Measurements from ENCODE around the gene WDR74.
"Not testable (repeated sequence)": the region's sequence is repeated elsewhere in the genome, so short reads cannot be mapped to it uniquely, and the experiment has no call there.

Gene WDR74

GRCh38 chr11:62839050-62839945 lies at the start of gene WDR74:
Gene WDR74, minus strand, starts transcription at chr11:62839590. Its CDS starts 20 bp downstream, at chr11:62839570.
- peak; percentile 86 for DNase-seq

GRCh38 chr11:62889126-62889483 lies 49.7 kb upstream of the WDR74 start:
- DNase-seq, result no peak

- no peak for DNase-seq
Measured at GRCh38 chr11:62888406-62888805, 49.0 kb upstream of the WDR74 start.

GRCh38 chr11:62885137-62885750 lies 45.9 kb upstream of the WDR74 start:
- DNase-seq, result no peak

- no peak for DNase-seq
Measured at GRCh38 chr11:62883673-62884072, 44.3 kb upstream of the WDR74 start.

- DNase-seq, result no peak
Measured at GRCh38 chr11:62882788-62883501, 43.6 kb upstream of the WDR74 start.

GRCh38 chr11:62882431-62882749 lies 43.0 kb upstream of the WDR74 start:
- DNase-seq, result no peak

GRCh38 chr11:62881579-62882430 lies 42.4 kb upstream of the WDR74 start:
- DNase-seq, result peak; percentile 91

- DNase-seq, result peak; percentile 84
Measured at GRCh38 chr11:62880803-62881578, 41.6 kb upstream of the WDR74 start, which contains the start of gene SLC3A2. Gene SLC3A2, plus strand, starts transcription at chr11:62880896. Its CDS starts 128 bp downstream, at chr11:62881024.

- no peak for DNase-seq
Measured at GRCh38 chr11:62880231-62880802, 40.9 kb upstream of the WDR74 start.

- no peak for DNase-seq
Measured at GRCh38 chr11:62879235-62879978, 40.0 kb upstream of the WDR74 start.

GRCh38 chr11:62876712-62877111 lies 37.3 kb upstream of the WDR74 start:
- no peak for DNase-seq

- no peak for DNase-seq
Measured at GRCh38 chr11:62875698-62876478, 36.5 kb upstream of the WDR74 start.

- DNase-seq, result no peak
Measured at GRCh38 chr11:62874851-62875250, 35.5 kb upstream of the WDR74 start.

- no peak for DNase-seq
Measured at GRCh38 chr11:62865635-62866034, 26.2 kb upstream of the WDR74 start.

GRCh38 chr11:62863687-62864335 lies 24.4 kb upstream of the WDR74 start:
- no peak for DNase-seq

- not testable (repeated sequence) for DNase-seq
Measured at GRCh38 chr11:62861564-62862192, 22.3 kb upstream of the WDR74 start.

- no peak for DNase-seq
Measured at GRCh38 chr11:62860835-62861563, 21.6 kb upstream of the WDR74 start.
